Upper lobe of right lung (tissue), 1 donor: ENCODE results near the gene GRM5. TPM values are rescaled to one million over a fixed set of nuclear protein-coding genes. Genes with fewer than 3 reads are reported as not detected.
"Not testable (repeated sequence)": the region's sequence is repeated elsewhere in the genome, so short reads cannot be mapped to it uniquely, and the experiment has no call there.

ENCODE experiments used
- ATAC-seq: fragments of 200-7000 bp; cut with Tn5 transposase; one replicate; pipeline ENCODE4 v1.9.1; 2020; ENCODE audit warnings: mild to moderate bottlenecking, moderate library complexity
- DNase-seq: peaks from one replicate; pipeline ENCODE4 v3.0.0-alpha.2; 2020
- H3K27ac ChIP-seq: fragments of 200-600 bp; one replicate; pipeline ENCODE4 v1.8.0; 2022
- H3K27me3 ChIP-seq: fragments of 200-600 bp; one replicate; pipeline ENCODE4 v1.8.0; 2022; ENCODE audit warnings: mild to moderate bottlenecking
- H3K36me3 ChIP-seq: fragments of 200-600 bp; one replicate; pipeline ENCODE4 v1.8.0; 2022
- H3K4me1 ChIP-seq: fragments of 200-600 bp; one replicate; pipeline ENCODE4 v1.8.0; 2022
- H3K4me3 ChIP-seq: fragments of 200-600 bp; one replicate; pipeline ENCODE4 v1.8.0; 2022; ENCODE audit warnings: mild to moderate bottlenecking
- H3K9me3 ChIP-seq: fragments of 200-600 bp; one replicate; pipeline ENCODE4 v1.8.0; 2022
- CTCF ChIP-seq: fragments of 200-600 bp; IDR thresholded peaks from one replicate; pipeline ENCODE4 v1.8.0; 2022; ENCODE audit warnings: antibody characterized with exemption
- intact Hi-C: fragments of 100-400 bp; cut with DNase I; formaldehyde crosslinking; loops from one replicate; pipeline ENCODE4 v1.11.0; 2022
- total RNA-seq: library from RNA; stranded (reverse); fragmentation: NEBNext Ultra II Directional; extraction: Animal tissue kit (Norgen Biotek cat#: 25700); gene quantifications from one replicate; pipeline ENCODE4 v1.2.1, GENCODE V29; 2021
- donor health status: DM: no; HTN: yes; CAD: no; lungs with severe emphysema.

The GRM5 gene
- total RNA-seq, 1 donor from 2014 or later, result 0.06 TPM

GRCh38 chr11:88478136-88478815 is 587.5 kb downstream of the GRM5 start:
- intact Hi-C loops, result no loop called here
- TF ChIP-seq CTCF, result no peak

GRCh38 chr11:88475991-88476418 is 589.8 kb downstream of the GRM5 start:
- intact Hi-C loops, result no loop called here
- no peak for DNase-seq
- H3K36me3 ChIP-seq, result no peaks in the 10 kb centered on the region
- TF ChIP-seq CTCF, result no peak
- H3K4me1 ChIP-seq, result peaks cover 6% of the 10 kb centered on the region
- ATAC-seq, result no peak
- H3K27me3 ChIP-seq, result no peaks in the 10 kb centered on the region
- no peaks in the 10 kb centered on the region for H3K9me3 ChIP-seq
- H3K4me3 ChIP-seq, result no peak overlapping the region
- H3K27ac ChIP-seq, result no peak overlapping the region

More at GRCh38 chr11:88478136-88478815, 587.5 kb downstream of the GRM5 start:
- Histone ChIP-seq H3K4me3 (no peak overlapping the region), H3K9me3 (no peaks in the 10 kb centered on the region), H3K27ac (no peak overlapping the region), H3K4me1 (peaks cover 6% of the 10 kb centered on the region), H3K36me3 (no peaks in the 10 kb centered on the region), H3K27me3 (no peaks in the 10 kb centered on the region)
- ATAC-seq, result no peak
- no peak for DNase-seq

GRCh38 chr11:88474655-88475054 is 591.1 kb downstream of the GRM5 start:
- Histone ChIP-seq H3K27me3 (no peaks in the 10 kb centered on the region), H3K27ac (no peak overlapping the region), H3K4me3 (no peak overlapping the region), H3K9me3 (no peaks in the 10 kb centered on the region), H3K4me1 (no peaks in the 10 kb centered on the region), H3K36me3 (no peaks in the 10 kb centered on the region)
- DNase-seq (no peak), ATAC-seq (peak; percentile 50)
- intact Hi-C loops, result no loop called here
- no peak for TF ChIP-seq CTCF

GRCh38 chr11:88469561-88470225 is 596.1 kb downstream of the GRM5 start:
- Histone ChIP-seq H3K4me1 (no peaks in the 10 kb centered on the region), H3K27ac (no peak overlapping the region), H3K27me3 (no peaks in the 10 kb centered on the region), H3K36me3 (no peaks in the 10 kb centered on the region), H3K4me3 (no peak overlapping the region), H3K9me3 (no peaks in the 10 kb centered on the region)
- ATAC-seq (no peak), DNase-seq (no peak)
- intact Hi-C loops, result no loop called here
- no peak for TF ChIP-seq CTCF

- Histone ChIP-seq H3K36me3 (no peaks in the 10 kb centered on the region), H3K27ac (no peak overlapping the region), H3K4me3 (no peak overlapping the region), H3K4me1 (no peaks in the 10 kb centered on the region), H3K27me3 (no peaks in the 10 kb centered on the region), H3K9me3 (no peaks in the 10 kb centered on the region)
- TF ChIP-seq CTCF, result no peak
- DNase-seq, result no peak
- intact Hi-C loops, result no loop called here
- peak; percentile 44 for ATAC-seq
Measured at GRCh38 chr11:88464528-88464927, 601.3 kb downstream of the GRM5 start.

- H3K36me3 ChIP-seq, DNase-seq, H3K4me1 ChIP-seq, H3K9me3 ChIP-seq, H3K27me3 ChIP-seq, H3K4me3 ChIP-seq, ATAC-seq, intact Hi-C loops, H3K27ac ChIP-seq: not testable (repeated sequence)
Measured at GRCh38 chr11:88463301-88463700, 602.5 kb downstream of the GRM5 start.

- H3K9me3 ChIP-seq, H3K27ac ChIP-seq, H3K4me1 ChIP-seq, H3K27me3 ChIP-seq, H3K4me3 ChIP-seq, intact Hi-C loops, H3K36me3 ChIP-seq, ATAC-seq, DNase-seq: not testable (repeated sequence)
Measured at GRCh38 chr11:88458047-88458446, 607.7 kb downstream of the GRM5 start.
